ENCODE results near the gene S1PR3.

S1PR3 gene

DNA sequence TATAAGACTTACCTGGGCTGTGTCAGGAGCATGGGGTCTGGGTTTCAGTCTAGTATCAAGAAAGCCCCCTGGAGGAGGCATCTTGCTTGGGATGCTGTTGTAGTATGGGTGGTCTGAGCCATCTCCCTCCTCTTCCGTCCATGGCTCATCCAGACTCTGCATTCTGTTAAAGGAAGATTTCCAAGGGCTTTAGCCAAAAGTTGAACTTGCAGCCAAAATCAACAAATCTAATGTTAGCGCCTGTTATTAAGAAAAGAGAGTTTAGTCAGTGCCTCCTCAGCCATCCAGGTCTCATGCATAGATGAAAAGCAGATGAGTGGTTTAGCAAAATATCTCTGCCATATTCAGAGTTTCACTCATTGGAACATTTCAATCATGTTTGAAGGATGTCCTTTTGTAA lies 55.6 kb downstream of the S1PR3 start:
- TF ChIP-seq, protein P1, sequence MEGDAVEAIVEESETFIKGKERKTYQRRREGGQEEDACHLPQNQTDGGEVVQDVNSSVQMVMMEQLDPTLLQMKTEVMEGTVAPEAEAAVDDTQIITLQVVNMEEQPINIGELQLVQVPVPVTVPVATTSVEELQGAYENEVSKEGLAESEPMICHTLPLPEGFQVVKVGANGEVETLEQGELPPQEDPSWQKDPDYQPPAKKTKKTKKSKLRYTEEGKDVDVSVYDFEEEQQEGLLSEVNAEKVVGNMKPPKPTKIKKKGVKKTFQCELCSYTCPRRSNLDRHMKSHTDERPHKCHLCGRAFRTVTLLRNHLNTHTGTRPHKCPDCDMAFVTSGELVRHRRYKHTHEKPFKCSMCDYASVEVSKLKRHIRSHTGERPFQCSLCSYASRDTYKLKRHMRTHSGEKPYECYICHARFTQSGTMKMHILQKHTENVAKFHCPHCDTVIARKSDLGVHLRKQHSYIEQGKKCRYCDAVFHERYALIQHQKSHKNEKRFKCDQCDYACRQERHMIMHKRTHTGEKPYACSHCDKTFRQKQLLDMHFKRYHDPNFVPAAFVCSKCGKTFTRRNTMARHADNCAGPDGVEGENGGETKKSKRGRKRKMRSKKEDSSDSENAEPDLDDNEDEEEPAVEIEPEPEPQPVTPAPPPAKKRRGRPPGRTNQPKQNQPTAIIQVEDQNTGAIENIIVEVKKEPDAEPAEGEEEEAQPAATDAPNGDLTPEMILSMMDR (IDR thresholded peaks at IDR 0.05; ENCODE audit: low read length) = no peak
- no peak for TF ChIP-seq EZH2phosphoT487 (IDR thresholded peaks at IDR 0.05; ENCODE audit: low read length)
- no peak for TF ChIP-seq EZH2 (optimal IDR thresholded peaks at IDR 0.05; ENCODE audit: low read depth, low read length)
- Histone ChIP-seq H3K4me1 (ENCODE audit: low read length) (no peaks in the 10 kb centered on the region), H2AFZ (ENCODE audit: low read length) (no peak overlapping the region), H3K4me3 (ENCODE audit: low read length) (no peak overlapping the region), H3K9me2 (replicated peaks; ENCODE audit: insufficient read depth, low read length) (no peaks in the 10 kb centered on the region), H3F3A (ENCODE audit: insufficient read depth, low read length) (no peaks in the 10 kb centered on the region), H3K9me3 (replicated peaks; ENCODE audit: insufficient read depth, low read length) (no peaks in the 10 kb centered on the region), H4K20me1 (ENCODE audit: insufficient read depth, low read length) (no peaks in the 10 kb centered on the region), H3K79me2 (ENCODE audit: low read length) (no peaks in the 10 kb centered on the region), H3K27me3 (replicated peaks; ENCODE audit: insufficient read depth, low read length) (no peaks in the 10 kb centered on the region), H3K27ac (ENCODE audit: low read length) (no peak overlapping the region), H3K36me3 (replicated peaks; ENCODE audit: insufficient read depth, low read length) (no peaks in the 10 kb centered on the region), H3K4me2 (ENCODE audit: low read depth, low read length) (no peak overlapping the region), H3K9ac (ENCODE audit: low read length) (no peak overlapping the region)
- no peak for DNase-seq

DNA sequence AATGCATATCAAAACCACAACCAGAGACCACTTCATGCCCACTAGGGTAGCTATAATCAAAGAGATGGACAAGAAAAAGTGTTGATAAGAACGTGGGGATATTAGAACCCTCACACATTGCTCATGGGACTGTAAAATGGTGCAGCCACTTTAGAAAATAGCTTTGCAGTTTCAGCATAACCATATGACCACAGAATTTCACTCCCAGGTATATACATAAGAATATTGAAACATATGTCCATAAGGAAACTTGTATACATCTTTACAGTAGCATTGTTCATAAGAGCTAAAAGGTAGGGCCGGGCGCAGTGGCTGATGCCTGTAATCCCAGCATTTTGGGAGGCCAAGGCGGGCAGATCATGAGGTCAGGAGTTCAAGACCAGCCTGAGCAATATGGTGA lies 56.4 kb downstream of the S1PR3 start:
- Histone ChIP-seq H3K36me3 (replicated peaks; ENCODE audit: insufficient read depth, low read length) (no peaks in the 10 kb centered on the region), H3K4me2 (ENCODE audit: low read depth, low read length) (no peak overlapping the region), H3F3A (ENCODE audit: insufficient read depth, low read length) (no peaks in the 10 kb centered on the region), H3K9me2 (replicated peaks; ENCODE audit: insufficient read depth, low read length) (no peaks in the 10 kb centered on the region), H3K27ac (ENCODE audit: low read length) (no peak overlapping the region), H3K4me3 (ENCODE audit: low read length) (no peak overlapping the region), H3K79me2 (ENCODE audit: low read length) (no peaks in the 10 kb centered on the region), H3K9ac (ENCODE audit: low read length) (no peak overlapping the region), H2AFZ (ENCODE audit: low read length) (no peak overlapping the region), H4K20me1 (ENCODE audit: insufficient read depth, low read length) (no peaks in the 10 kb centered on the region), H3K27me3 (replicated peaks; ENCODE audit: insufficient read depth, low read length) (no peaks in the 10 kb centered on the region), H3K9me3 (replicated peaks; ENCODE audit: insufficient read depth, low read length) (no peaks in the 10 kb centered on the region), H3K4me1 (ENCODE audit: low read length) (no peaks in the 10 kb centered on the region)
- TF ChIP-seq, protein P1 (IDR thresholded peaks at IDR 0.05; ENCODE audit: low read length) = no peak
- no peak for TF ChIP-seq EZH2 (optimal IDR thresholded peaks at IDR 0.05; ENCODE audit: low read depth, low read length)
- TF ChIP-seq EZH2phosphoT487 (IDR thresholded peaks at IDR 0.05; ENCODE audit: low read length) = no peak
- DNase-seq = no peak

DNA sequence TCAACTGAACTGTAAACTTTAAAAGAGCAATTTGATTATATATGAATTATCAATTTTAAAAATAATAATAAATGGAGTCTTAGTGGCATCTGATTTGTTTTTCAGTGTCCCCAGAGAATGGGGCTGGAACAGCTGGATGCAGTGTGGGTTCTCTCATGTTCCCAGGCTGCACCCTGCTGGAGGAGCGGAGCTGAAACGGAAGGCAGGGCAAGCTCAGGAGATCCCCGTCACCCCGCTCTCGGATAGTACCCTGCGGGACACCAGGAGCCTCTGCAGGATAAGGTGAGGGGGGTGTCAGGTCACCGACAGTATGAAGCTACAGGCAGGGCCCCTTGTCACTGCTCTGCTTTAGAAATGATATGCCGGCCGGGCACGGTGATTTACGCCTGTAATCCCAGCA lies 57.3 kb downstream of the S1PR3 start:
- Histone ChIP-seq H3K4me2 (ENCODE audit: low read depth, low read length) (no peak overlapping the region), H2AFZ (ENCODE audit: low read length) (no peak overlapping the region), H3K9me3 (replicated peaks; ENCODE audit: insufficient read depth, low read length) (no peaks in the 10 kb centered on the region), H3K27me3 (replicated peaks; ENCODE audit: insufficient read depth, low read length) (no peaks in the 10 kb centered on the region), H3K4me3 (ENCODE audit: low read length) (no peak overlapping the region), H3K36me3 (replicated peaks; ENCODE audit: insufficient read depth, low read length) (no peaks in the 10 kb centered on the region), H3K9me2 (replicated peaks; ENCODE audit: insufficient read depth, low read length) (no peaks in the 10 kb centered on the region), H4K20me1 (ENCODE audit: insufficient read depth, low read length) (no peaks in the 10 kb centered on the region), H3K79me2 (ENCODE audit: low read length) (no peaks in the 10 kb centered on the region), H3F3A (ENCODE audit: insufficient read depth, low read length) (no peaks in the 10 kb centered on the region), H3K27ac (ENCODE audit: low read length) (no peak overlapping the region), H3K9ac (ENCODE audit: low read length) (no peak overlapping the region), H3K4me1 (ENCODE audit: low read length) (no peaks in the 10 kb centered on the region)
- no peak for DNase-seq
- TF ChIP-seq EZH2phosphoT487 (IDR thresholded peaks at IDR 0.05; ENCODE audit: low read length) = no peak
- TF ChIP-seq, protein P1 (IDR thresholded peaks at IDR 0.05; ENCODE audit: low read length) = no peak
- no peak for TF ChIP-seq EZH2 (optimal IDR thresholded peaks at IDR 0.05; ENCODE audit: low read depth, low read length)
